DND-41 (cell line): ENCODE results near the gene DLEU7.

Source experiments
- EZH2 ChIP-seq: IDR thresholded peaks from 3 replicates; pipeline ENCODE4 v1.6.1; 2012; ENCODE audit warnings: borderline replicate concordance, low read depth, mild to moderate bottlenecking, moderate library complexity, low read length, inconsistent platforms; ENCODE audit not compliant: severe bottlenecking
- TF ChIP-seq, protein P1 (sequence below): IDR thresholded peaks from 2 replicates; pipeline ENCODE4 v1.5.1; 2012; ENCODE audit warnings: borderline replicate concordance, low read length, moderate library complexity, mild to moderate bottlenecking; ENCODE audit not compliant: poor library complexity, severe bottlenecking; ENCODE audit errors: extremely low read depth

DNA sequence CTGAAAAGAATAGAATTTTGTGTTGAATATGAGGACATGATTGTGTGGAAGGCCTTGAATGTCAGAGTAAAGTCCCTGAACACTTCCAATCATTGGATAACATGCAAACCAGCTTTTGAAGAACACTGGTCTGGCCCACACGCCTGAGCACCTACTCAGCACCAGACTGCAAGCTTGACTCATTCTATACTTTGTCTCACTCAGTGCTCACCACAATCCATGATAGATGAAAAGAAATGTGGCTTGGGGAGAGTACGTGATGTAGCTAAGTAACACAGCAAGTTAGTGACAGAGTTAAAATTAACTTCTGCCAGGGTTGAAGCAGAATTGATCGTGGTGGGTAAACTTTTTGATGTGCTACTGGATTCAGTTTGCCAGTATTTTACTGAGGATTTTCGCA is 12.0 kb downstream of the DLEU7 start:
- TF ChIP-seq, protein P1, sequence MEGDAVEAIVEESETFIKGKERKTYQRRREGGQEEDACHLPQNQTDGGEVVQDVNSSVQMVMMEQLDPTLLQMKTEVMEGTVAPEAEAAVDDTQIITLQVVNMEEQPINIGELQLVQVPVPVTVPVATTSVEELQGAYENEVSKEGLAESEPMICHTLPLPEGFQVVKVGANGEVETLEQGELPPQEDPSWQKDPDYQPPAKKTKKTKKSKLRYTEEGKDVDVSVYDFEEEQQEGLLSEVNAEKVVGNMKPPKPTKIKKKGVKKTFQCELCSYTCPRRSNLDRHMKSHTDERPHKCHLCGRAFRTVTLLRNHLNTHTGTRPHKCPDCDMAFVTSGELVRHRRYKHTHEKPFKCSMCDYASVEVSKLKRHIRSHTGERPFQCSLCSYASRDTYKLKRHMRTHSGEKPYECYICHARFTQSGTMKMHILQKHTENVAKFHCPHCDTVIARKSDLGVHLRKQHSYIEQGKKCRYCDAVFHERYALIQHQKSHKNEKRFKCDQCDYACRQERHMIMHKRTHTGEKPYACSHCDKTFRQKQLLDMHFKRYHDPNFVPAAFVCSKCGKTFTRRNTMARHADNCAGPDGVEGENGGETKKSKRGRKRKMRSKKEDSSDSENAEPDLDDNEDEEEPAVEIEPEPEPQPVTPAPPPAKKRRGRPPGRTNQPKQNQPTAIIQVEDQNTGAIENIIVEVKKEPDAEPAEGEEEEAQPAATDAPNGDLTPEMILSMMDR = no peak
- no peak for TF ChIP-seq EZH2
